Measurements from ENCODE around the gene PSAP. TPM values are rescaled to one million over a fixed set of nuclear protein-coding genes. Genes with fewer than 3 reads are reported as not detected.

The PSAP gene
- total and polyA plus RNA-seq, 2 experiments from 2014 or later, result 151 to 391 TPM

DNA sequence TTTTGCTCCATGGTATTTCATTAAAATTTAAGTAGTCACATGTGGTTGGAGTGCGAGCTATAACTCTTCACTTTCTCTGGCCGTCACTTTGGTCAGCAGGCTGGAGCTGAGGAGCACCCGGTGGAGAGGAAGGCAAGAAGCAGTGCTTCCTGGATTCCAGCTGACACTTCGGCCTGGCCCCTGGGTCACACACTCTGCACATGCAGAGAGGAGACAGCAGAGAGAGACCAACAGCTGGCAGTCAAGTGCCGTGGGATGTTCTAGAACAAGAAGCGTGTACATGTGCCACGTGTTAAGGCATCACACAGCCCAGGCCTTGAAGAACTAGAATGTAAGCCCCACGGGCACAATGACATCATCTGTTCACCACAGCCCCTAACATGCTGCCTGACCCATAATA is 30.1 kb downstream of the PSAP start (continued):
- TF ChIP-seq, protein P1, sequence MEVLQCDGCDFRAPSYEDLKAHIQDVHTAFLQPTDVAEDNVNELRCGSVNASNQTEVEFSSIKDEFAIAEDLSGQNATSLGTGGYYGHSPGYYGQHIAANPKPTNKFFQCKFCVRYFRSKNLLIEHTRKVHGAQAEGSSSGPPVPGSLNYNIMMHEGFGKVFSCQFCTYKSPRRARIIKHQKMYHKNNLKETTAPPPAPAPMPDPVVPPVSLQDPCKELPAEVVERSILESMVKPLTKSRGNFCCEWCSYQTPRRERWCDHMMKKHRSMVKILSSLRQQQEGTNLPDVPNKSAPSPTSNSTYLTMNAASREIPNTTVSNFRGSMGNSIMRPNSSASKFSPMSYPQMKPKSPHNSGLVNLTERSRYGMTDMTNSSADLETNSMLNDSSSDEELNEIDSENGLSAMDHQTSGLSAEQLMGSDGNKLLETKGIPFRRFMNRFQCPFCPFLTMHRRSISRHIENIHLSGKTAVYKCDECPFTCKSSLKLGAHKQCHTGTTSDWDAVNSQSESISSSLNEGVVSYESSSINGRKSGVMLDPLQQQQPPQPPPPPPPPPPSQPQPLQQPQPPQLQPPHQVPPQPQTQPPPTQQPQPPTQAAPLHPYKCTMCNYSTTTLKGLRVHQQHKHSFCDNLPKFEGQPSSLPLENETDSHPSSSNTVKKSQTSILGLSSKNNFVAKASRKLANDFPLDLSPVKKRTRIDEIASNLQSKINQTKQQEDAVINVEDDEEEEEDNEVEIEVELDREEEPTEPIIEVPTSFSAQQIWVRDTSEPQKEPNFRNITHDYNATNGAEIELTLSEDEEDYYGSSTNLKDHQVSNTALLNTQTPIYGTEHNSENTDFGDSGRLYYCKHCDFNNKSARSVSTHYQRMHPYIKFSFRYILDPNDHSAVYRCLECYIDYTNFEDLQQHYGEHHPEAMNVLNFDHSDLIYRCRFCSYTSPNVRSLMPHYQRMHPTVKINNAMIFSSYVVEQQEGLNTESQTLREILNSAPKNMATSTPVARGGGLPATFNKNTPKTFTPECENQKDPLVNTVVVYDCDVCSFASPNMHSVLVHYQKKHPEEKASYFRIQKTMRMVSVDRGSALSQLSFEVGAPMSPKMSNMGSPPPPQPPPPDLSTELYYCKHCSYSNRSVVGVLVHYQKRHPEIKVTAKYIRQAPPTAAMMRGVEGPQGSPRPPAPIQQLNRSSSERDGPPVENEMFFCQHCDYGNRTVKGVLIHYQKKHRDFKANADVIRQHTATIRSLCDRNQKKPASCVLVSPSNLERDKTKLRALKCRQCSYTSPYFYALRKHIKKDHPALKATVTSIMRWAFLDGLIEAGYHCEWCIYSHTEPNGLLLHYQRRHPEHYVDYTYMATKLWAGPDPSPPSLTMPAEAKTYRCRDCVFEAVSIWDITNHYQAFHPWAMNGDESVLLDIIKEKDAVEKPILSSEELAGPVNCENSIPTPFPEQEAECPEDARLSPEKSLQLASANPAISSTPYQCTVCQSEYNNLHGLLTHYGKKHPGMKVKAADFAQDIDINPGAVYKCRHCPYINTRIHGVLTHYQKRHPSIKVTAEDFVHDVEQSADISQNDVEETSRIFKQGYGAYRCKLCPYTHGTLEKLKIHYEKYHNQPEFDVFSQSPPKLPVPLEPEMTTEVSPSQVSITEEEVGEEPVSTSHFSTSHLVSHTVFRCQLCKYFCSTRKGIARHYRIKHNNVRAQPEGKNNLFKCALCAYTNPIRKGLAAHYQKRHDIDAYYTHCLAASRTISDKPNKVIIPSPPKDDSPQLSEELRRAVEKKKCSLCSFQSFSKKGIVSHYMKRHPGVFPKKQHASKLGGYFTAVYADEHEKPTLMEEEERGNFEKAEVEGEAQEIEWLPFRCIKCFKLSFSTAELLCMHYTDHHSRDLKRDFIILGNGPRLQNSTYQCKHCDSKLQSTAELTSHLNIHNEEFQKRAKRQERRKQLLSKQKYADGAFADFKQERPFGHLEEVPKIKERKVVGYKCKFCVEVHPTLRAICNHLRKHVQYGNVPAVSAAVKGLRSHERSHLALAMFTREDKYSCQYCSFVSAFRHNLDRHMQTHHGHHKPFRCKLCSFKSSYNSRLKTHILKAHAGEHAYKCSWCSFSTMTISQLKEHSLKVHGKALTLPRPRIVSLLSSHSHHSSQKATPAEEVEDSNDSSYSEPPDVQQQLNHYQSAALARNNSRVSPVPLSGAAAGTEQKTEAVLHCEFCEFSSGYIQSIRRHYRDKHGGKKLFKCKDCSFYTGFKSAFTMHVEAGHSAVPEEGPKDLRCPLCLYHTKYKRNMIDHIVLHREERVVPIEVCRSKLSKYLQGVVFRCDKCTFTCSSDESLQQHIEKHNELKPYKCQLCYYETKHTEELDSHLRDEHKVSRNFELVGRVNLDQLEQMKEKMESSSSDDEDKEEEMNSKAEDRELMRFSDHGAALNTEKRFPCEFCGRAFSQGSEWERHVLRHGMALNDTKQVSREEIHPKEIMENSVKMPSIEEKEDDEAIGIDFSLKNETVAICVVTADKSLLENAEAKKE (CRISPR knock-in tag; IDR thresholded peaks at IDR 0.05), result no peak
- TF ChIP-seq JUNB (IDR thresholded peaks at IDR 0.05; ENCODE audit: unreplicated experiment), result no peak

DNA sequence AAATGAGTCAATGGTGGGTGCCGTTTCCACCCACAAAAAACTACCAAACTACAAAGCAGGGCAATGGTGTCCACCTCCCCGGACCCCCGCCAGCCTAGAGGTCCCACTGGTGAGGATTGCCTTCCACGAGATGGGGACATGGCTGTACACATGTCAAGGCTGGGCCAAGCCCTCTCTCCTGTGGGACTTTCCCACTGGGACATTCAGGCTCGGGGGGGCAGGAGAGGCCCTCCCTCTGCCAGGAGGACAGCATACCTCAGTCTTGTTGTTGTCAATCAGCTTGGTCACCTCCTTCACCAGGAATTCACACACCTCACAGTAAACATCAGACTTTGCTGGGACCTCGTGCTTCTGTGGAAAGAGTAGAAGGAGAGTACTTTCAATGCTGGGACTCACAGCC is 31.1 kb downstream of the PSAP start:
- peaks cover 10% of the 10 kb centered on the region for H3K4me1 ChIP-seq (ENCODE audit: insufficient read depth)
- DNase-seq (ENCODE audit: low spot score), result no peak
- H3K79me2 ChIP-seq (replicated peaks; ENCODE audit: insufficient read depth), result no peaks in the 10 kb centered on the region
- H2AFZ ChIP-seq, result no peak overlapping the region
- Mint-ChIP-seq H3K4me3 (no peak overlapping the region), H3K27ac (no peak overlapping the region), H3K4me1 (peaks cover 4% of the 10 kb centered on the region; the same call in 1 of the 3 replicates), H3K27me3 (ENCODE audit: insufficient read depth, low read depth, poor library complexity) (peaks cover 5% of the 10 kb centered on the region), H3K9me3 (no peaks in the 10 kb centered on the region; the same call in 2 of the 3 replicates), H3K36me3 (ENCODE audit: low read depth) (peaks cover 84% of the 10 kb centered on the region)
- no peak overlapping the region for H3K4me3 ChIP-seq
- no peak overlapping the region for H3K4me2 ChIP-seq
- ATAC-seq, result no peak
- H3F3A ChIP-seq (replicated peaks; ENCODE audit: low read depth), result no peaks in the 10 kb centered on the region
- H4K20me1 ChIP-seq (replicated peaks; ENCODE audit: insufficient read depth), result no peaks in the 10 kb centered on the region; the same call in 1 of the 2 replicates
- TF ChIP-seq, protein P2, sequence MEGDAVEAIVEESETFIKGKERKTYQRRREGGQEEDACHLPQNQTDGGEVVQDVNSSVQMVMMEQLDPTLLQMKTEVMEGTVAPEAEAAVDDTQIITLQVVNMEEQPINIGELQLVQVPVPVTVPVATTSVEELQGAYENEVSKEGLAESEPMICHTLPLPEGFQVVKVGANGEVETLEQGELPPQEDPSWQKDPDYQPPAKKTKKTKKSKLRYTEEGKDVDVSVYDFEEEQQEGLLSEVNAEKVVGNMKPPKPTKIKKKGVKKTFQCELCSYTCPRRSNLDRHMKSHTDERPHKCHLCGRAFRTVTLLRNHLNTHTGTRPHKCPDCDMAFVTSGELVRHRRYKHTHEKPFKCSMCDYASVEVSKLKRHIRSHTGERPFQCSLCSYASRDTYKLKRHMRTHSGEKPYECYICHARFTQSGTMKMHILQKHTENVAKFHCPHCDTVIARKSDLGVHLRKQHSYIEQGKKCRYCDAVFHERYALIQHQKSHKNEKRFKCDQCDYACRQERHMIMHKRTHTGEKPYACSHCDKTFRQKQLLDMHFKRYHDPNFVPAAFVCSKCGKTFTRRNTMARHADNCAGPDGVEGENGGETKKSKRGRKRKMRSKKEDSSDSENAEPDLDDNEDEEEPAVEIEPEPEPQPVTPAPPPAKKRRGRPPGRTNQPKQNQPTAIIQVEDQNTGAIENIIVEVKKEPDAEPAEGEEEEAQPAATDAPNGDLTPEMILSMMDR (conservative IDR thresholded peaks at IDR 0.05; ENCODE audit: low read depth in 2 of 2), result no peak
- TF ChIP-seq ZNF114 (CRISPR knock-in tag; IDR thresholded peaks at IDR 0.05), result no peak
- TF ChIP-seq, protein P3, sequence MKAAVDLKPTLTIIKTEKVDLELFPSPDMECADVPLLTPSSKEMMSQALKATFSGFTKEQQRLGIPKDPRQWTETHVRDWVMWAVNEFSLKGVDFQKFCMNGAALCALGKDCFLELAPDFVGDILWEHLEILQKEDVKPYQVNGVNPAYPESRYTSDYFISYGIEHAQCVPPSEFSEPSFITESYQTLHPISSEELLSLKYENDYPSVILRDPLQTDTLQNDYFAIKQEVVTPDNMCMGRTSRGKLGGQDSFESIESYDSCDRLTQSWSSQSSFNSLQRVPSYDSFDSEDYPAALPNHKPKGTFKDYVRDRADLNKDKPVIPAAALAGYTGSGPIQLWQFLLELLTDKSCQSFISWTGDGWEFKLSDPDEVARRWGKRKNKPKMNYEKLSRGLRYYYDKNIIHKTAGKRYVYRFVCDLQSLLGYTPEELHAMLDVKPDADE (IDR thresholded peaks at IDR 0.05), result no peak
- H3K27ac ChIP-seq (ENCODE audit: low read depth), result no peak overlapping the region
- peaks cover 53% of the 10 kb centered on the region for H3K36me3 ChIP-seq (ENCODE audit: insufficient read depth)
- no peaks in the 10 kb centered on the region for H3K27me3 ChIP-seq (ENCODE audit: insufficient read depth)
- H3K9me2 ChIP-seq (ENCODE audit: insufficient read depth), result no peaks in the 10 kb centered on the region
